Right renal cortex interstitium (tissue), 3 donors: Measurements from ENCODE around the gene CARMIL1. TPM values are rescaled to one million over a fixed set of nuclear protein-coding genes. Genes with fewer than 3 reads are reported as not detected.

ENCODE experiments used
- DNase-seq, 3 donors: peaks; one replicate each; pipeline ENCODE4 v3.0.0-alpha.2; 2013; ENCODE audit warnings: low read depth in 3 of 3, low spot score in 2 of 3
- polyA plus RNA-seq, 3 donors: library from polyadenylated mRNA; unstranded; fragments of 120-200 nt; gene quantifications; one replicate each; pipeline ENCODE4 v1.2.1, GENCODE V29; 2013; ENCODE audit not compliant: insufficient read length in 3 of 3

Gene CARMIL1
- polyA plus RNA-seq, 3 donors = 106 to 113 (median 109) TPM

DNA sequence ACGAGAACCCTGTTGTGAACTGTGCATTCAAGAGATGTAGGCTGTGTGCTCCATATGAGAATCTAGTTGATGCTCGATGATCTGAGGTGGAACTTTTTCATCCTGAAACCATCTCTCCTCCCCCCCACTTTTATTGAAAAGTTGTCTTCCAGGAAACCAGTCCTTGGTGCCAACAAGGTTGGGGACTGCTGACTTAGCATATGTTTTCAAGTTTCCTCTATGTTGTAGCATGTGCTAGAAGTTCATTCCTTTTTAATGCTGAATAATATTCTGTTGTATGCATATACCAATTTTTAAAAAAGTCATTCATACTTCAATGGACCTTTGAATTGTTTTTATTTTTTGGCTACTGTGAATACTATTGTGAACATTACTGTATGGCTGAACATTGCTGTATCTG is 27.2 kb downstream of the CARMIL1 start:
- DNase-seq = no peak

DNA sequence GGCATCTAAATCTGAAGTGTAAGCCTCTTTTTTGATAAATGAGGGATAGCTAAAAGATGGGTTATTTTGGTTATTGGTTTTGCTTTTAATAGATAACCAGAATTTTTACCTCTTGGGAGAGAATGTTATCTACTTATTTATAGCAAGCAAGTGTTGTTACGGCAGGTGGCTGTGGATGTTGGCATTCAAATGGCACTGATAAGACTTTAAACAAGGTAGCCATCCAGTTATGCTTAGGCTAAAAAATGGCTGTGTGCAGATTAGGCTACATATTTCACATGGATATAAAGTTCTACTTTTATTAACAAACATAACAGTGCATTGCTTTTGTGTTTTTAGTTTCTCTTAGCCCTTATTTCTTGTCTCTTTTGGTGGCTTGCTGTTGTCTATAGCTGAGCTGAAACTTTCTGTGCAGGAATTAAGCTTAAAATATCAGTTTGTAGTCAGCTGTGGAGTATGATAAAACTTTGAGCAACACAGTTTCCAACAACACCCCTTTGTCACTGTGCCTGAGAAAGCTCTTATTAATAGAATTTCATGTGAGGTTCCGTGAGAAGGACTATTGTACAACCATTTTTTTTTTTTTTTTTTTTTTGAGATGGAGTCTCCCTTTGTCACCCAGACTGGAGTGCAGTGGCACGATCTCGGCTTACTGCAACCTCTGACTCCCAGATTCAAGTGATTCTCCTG is 28.8 kb downstream of the CARMIL1 start:
- DNase-seq = no peak

GRCh38 chr6:25309886-25310285 is 30.7 kb downstream of the CARMIL1 start:
- no peak for DNase-seq

DNA sequence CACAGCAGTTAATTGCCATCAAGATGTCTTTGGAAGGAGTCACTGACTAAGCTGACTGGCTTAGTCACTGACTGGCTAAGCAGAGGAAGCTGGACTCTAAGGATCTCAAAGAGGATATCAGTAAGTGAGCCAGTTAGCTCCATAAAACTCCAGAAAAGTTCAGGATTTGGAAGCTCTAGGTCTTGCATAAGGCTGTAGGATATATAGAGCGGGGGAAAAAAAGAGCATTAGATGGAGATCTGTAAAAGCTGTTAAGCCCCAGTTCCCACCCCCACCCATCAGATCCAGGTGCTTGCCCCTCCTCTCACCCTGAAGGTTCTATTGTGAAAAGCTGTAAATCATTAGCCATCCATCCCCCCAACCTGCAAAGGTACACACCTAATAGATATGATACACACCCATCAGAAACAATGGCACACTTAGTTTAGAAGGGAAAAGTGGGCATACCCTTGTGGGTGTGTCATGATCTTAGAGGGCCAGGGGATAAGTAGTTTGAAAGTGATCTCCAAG is 32.2 kb downstream of the CARMIL1 start:
- DNase-seq = no peak

DNA sequence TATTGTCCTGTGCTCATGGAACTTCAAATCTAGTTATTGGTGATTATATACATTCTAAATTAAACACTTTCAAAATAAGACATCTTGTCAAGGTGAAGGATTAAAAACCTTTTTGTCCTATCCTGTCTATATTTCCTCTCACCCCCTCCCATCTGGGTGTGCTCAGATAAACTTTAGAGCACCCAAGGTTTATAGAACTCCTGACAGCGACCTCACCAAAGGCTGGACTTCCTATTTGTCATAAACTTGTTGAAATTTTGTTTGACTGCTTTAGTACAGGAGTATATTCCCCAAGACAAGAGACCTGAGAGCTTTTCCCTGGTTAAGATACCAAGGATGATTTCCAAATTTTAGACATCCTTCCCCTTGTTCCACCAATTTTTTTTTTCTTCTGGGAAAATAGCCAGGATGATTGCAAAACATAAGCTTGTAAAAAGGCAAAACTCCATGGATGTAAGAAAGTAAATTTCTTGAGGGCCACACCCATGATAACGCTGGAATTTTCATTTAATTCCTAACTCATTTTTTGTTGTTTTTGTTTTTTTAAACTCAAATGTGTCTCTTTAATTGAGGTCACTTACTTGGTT is 33.0 kb downstream of the CARMIL1 start:
- DNase-seq = no peak

DNA sequence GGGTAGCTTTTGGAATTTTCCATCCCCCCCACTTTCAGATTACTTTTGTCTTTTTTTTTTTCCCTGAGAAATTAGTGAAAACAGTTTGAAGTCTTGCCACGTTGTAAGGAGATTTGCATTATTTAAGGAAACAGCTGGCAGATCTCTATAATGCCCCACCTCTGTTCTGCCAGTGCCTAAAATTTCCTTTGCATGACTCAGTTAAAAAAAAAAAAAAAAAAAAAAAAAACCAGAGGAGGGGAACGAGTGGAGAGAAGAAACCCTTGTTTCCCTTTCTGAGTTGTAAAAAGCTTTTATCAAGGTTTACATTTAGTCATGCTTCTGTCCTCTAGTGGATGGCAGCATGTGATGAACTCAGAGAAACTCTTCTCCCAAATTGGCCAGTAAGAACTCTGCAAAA is 33.5 kb downstream of the CARMIL1 start:
- no peak for DNase-seq

DNA sequence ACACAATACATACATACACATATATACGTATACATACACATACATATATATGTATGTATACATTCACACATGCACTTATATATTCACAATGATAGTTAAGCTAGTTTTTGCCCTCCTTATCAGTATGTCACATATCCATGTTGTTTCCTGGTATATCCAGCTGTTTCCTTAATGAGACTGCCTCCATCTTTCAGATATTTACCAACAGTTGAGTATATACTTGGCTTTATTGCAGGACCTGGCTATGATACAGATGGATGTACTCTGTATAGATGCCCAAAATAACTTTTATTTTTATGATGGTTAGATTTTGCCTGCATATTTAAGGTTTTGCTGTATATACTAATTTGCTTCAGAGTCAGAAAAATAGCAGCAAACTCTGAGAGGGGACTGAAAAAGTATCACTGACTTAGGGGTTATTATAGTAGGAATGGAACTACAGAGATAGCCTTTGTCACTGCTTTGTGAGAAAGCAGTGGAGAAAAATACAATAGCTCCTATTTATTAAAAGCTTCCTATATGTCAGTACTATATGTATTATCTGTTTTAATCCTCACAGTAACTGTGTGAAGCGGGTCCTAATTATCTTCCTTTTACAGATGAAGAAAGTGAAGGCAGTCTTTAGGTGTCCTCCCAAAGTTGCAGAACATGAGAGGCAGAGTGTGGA is 35.5 kb downstream of the CARMIL1 start:
- no peak for DNase-seq

GRCh38 chr6:25315194-25316177 is 36.3 kb downstream of the CARMIL1 start:
- DNase-seq = no peak

DNA sequence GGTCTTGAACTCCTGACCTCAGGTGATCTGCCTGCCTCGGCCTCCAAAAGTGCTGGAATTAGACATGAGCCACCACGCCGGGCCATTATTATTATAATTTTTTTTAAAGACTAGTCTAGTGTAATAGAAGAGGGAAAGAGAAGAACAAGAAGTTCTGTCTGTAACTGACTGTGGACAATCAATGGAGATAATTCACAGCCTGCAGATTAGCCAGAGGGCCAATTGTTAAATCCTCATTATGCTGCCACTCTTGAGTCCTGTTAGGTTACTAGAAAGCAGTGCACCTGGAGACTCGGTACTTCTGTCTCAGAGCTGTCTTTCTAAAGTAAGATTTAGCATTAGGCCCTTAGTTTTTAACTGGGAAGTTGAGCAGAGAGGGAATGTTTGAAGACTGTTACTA is 37.5 kb downstream of the CARMIL1 start:
- DNase-seq = no peak

DNA sequence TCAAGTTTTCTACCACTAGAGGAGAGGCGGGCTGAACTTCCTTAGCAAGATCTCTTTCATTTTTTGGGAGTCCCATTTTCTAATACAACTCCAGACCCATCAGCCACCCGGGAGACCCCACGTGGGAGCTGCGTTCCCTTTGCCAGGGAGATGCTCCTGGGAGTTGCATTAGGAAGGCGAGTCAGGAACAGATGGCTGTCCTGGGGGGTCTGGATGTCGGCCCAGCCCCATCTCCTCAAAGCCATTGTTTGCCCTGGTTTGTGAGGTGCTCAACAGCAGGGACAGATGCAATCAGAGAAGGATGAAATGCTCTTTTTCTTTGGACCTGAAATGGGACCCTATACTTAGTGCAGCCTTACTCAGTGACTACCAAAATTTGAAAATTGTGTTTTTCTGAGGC is 39.4 kb downstream of the CARMIL1 start:
- no peak for DNase-seq

- DNase-seq = no peak
Observed at GRCh38 chr6:25320459-25320858, 41.3 kb downstream of the CARMIL1 start.

GRCh38 chr6:25322692-25323091 is 43.5 kb downstream of the CARMIL1 start:
- DNase-seq = no peak

GRCh38 chr6:25324066-25324762 is 45.0 kb downstream of the CARMIL1 start:
- DNase-seq = no peak

DNA sequence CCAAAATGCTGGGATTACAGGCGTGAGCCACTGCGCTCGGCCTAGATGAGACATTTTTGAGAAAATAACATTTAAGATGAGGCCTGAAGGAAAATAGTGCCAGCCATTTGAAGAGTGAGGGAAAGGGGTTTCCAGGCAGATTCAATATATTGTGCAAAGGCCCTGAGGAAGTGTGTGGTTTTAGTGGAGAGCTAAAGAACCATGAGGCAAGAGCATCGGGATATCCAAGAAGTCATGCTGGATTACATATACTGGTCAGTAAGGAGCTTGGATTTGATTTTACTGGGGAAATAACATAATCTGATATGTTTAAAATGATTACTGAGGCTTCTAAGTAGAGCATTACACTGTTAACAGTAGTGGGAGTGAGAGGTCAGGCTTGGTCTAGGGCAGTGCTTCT is 47.0 kb downstream of the CARMIL1 start:
- no peak for DNase-seq

DNA sequence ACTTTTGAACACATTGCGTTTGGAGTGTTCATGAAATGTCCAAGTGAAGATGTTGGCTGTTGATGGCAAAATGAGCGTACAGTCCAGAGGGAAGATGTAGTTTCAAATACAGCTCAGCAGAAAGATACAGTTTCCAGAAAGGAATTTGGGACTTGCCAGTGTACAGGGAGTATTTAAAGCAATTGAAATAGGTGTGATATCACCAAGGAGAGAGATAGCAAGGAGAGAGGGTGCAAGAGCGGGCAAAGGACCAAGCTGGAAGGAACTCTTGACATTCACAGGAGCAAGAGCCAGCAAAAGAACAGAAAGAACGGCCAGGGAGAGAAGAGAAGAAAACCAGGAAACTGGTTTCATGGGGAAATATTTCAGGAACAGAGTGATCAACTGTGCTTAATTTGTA is 47.8 kb downstream of the CARMIL1 start:
- DNase-seq = no peak

- no peak for DNase-seq
Observed at GRCh38 chr6:25327432-25327831, 48.3 kb downstream of the CARMIL1 start.

DNA sequence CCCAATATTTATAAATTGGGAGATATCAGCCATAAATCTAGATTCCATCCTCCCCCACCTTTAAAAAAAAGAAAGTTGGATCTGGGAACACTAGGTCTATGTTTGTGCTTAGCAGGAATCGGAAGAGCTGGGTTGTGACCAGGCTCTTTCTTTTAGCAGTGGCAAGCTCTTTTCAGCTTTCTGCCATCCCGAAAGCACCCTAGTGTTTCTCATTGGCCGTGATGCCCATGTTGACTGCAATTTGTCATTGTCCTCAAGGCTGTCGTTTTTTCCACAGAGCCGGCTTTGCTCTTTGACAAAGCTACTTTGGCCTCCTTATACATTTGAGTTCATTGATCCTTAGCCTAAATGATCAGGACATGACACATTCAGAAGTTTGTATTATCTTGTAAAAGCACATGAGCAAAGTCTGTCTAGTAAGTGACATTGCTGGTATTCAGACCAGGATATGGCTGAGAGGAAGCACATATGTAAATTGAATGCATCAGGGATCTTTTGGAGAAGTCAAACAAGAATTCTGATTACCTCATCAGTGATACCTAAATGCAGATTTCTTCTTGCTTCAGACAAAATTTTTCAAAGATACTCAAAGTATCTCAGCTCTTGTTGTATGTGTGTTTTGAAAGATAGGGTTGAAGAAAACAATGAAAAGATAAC is 50.1 kb downstream of the CARMIL1 start:
- no peak for DNase-seq

DNA sequence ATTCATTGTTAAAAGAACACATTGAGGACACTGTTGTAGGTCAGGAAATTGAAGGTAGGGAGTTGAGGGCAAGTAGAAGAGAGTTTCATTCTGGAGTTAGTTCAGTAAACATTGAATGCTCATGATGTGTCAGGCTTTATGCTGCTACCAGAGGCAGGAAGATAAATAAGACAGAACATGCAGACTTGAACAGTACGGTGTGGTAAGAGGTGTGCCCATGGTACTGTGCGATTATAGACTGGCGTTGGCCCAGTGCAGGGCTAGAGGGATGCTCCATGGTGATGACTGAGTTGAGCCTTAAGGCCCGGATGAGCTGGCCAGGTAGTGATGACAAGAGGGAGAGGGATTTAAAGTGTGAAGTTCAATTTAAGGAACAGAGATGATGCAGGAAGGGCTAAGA is 50.8 kb downstream of the CARMIL1 start:
- DNase-seq = no peak

DNA sequence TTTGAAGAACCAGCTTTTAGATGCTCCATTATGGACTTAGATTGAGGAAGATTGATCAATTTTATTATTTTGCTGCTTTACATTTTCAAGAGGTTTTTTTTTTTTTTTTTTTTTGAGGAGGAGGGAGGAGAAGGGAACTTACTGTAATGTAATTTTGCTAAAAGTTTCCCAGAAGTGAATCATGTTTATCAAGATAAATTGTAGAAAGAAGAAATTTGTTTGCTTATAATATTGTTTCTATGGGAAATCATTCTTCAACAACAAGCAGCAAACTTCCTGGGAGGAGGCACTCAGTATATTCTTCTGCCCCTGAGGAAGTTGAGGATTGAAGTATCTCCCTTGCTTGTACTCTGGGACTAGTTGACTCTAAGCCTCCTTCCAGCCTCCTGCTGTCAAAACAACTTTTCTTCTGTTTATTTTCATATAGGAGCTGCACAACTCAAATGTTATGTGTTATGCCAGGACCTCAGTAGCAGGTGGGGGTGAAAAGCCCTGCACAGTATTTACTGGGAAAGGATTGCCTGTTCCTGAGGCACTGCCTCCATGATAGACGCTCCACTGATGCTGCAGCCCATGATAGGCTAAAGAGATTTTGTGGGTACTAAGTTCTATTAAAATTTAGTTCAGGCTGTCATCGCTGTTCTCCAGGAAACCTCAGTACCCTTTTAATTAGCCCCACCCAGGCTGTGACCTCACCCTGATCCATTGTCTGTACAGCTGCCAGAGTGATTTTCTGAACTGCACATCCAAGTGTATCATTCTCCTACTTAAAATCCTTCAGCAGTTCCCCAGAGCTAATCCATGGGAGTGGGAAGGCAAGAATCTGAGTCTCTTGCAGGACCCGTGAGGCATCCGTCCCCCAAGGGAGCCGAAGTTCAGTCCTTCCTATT is 51.9 kb downstream of the CARMIL1 start:
- DNase-seq = no peak
